ENCODE data around the gene PDE4C.

DNA sequence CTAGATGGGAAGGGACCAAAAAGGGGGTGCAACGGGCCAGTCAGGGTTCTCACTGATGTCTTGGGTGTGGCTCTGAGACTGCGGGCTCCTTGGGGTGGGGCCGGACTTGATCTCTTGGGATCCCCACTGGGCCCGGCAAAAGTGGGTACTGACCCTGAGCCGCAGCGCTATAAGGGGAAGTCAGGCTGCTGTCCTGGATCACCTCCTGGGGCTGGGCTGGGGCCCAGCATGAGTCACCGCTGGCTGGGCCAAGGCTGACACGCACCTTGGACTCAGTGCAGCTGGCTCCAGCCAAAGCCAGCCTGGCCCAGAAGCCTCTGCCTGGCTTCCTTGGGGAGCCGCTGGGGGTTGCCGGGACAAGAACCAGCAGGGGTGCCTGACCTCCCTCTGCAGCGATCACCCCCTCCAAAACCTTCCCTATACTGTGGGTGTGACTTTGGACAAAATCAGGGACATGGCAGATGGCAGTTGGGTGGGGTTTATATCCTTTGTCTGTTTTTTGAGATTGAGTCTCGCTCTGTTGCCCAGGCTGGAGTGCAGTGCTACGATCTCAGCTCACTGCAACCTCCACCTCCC is 48.6 kb upstream of the PDE4C start:
- no peak for TF ChIP-seq CTCF (IDR thresholded peaks at IDR 0.05)
- no peak for TF ChIP-seq ZFX (IDR thresholded peaks at IDR 0.05; ENCODE audit: borderline replicate concordance)

Measured in 22Rv1 (cell line).